Femur (tissue), 1 donor: ENCODE data around the gene KPNA2.
"Not testable (repeated sequence)": the region's sequence is repeated elsewhere in the genome, so short reads cannot be mapped to it uniquely, and the experiment has no call there.

Experiments
- DNase-seq: peaks from one replicate; pipeline ENCODE4 v3.0.0-alpha.2; 2017

The KPNA2 gene

GRCh38 chr17:68035523-68036303, at the start of gene KPNA2:
KPNA2 (plus strand) TSS chr17:68035735; CDS start chr17:68037133, 1,398 bp downstream.
- DNase-seq = peak; percentile 98

GRCh38 chr17:67990909-67991308, 44.6 kb upstream of the KPNA2 start:
- DNase-seq = no peak

- no peak for DNase-seq
These were observed 42.9 kb upstream of the KPNA2 start for GRCh38 chr17:67992548-67993152.

GRCh38 chr17:67993153-67993997, 42.2 kb upstream of the KPNA2 start:
- DNase-seq = peak; percentile 91

GRCh38 chr17:67993998-67994361, 41.6 kb upstream of the KPNA2 start:
- DNase-seq = no peak

GRCh38 chr17:67994817-67995569, 40.5 kb upstream of the KPNA2 start:
- peak; percentile 36 for DNase-seq

- DNase-seq = peak; percentile 49
These were observed 39.8 kb upstream of the KPNA2 start for GRCh38 chr17:67995570-67996263.

- DNase-seq = peak; percentile 31
These were observed 39.0 kb upstream of the KPNA2 start, which contains the start of gene C17orf58 for GRCh38 chr17:67996301-67997171. C17orf58 (minus strand) TSS chr17:67996469; CDS start chr17:67996198, 271 bp downstream.

- no peak for DNase-seq
These were observed 37.1 kb upstream of the KPNA2 start for GRCh38 chr17:67998466-67998865.

- no peak for DNase-seq
These were observed 36.1 kb upstream of the KPNA2 start for GRCh38 chr17:67999291-67999911.

- no peak for DNase-seq
These were observed 31.3 kb upstream of the KPNA2 start for GRCh38 chr17:68004201-68004600.

GRCh38 chr17:68006797-68007196, 28.7 kb upstream of the KPNA2 start:
- DNase-seq = no peak

- DNase-seq = peak; percentile 38
These were observed 24.3 kb upstream of the KPNA2 start for GRCh38 chr17:68011199-68011665.

GRCh38 chr17:68013385-68013784, 22.1 kb upstream of the KPNA2 start:
- no peak for DNase-seq

GRCh38 chr17:68015081-68015723, 20.3 kb upstream of the KPNA2 start:
- no peak for DNase-seq

- no peak for DNase-seq
These were observed 18.7 kb upstream of the KPNA2 start for GRCh38 chr17:68016838-68017237.

GRCh38 chr17:68018493-68018892, 17.0 kb upstream of the KPNA2 start:
- not testable (repeated sequence) for DNase-seq

- no peak for DNase-seq
These were observed 16.2 kb upstream of the KPNA2 start for GRCh38 chr17:68019336-68019674.

- DNase-seq = peak; percentile 98
These were observed 15.7 kb upstream of the KPNA2 start for GRCh38 chr17:68019675-68020408.
